ENCODE measurements around the gene ZBTB1.
"Not testable (repeated sequence)": the region's sequence is repeated elsewhere in the genome, so short reads cannot be mapped to it uniquely, and the experiment has no call there.

The ZBTB1 gene

GRCh38 chr14:64531567-64531966, 27.0 kb downstream of the ZBTB1 start:
- DNase-seq (ENCODE audit: low spot score), result no peak

GRCh38 chr14:64536488-64537245, 32.1 kb downstream of the ZBTB1 start:
- no peak for DNase-seq (ENCODE audit: low spot score)

GRCh38 chr14:64540208-64541202, 35.9 kb downstream of the ZBTB1 start, which contains the start of gene HSPA2:
HSPA2 (plus strand) TSS chr14:64540741; CDS start chr14:64540850, 109 bp downstream.
- DNase-seq (ENCODE audit: low spot score), result peak; percentile 99

- peak; percentile 79 for DNase-seq (ENCODE audit: low spot score)
These were observed 36.8 kb downstream of the ZBTB1 start for GRCh38 chr14:64541261-64541971.

- DNase-seq (ENCODE audit: low spot score), result no peak
These were observed 37.6 kb downstream of the ZBTB1 start for GRCh38 chr14:64541972-64542835.

GRCh38 chr14:64542836-64543201, 38.2 kb downstream of the ZBTB1 start:
- DNase-seq (ENCODE audit: low spot score), result no peak

- DNase-seq (ENCODE audit: low spot score), result no peak
These were observed 40.2 kb downstream of the ZBTB1 start for GRCh38 chr14:64544607-64545312.

- no peak for DNase-seq (ENCODE audit: low spot score)
These were observed 44.4 kb downstream of the ZBTB1 start for GRCh38 chr14:64549016-64549415.

- no peak for DNase-seq (ENCODE audit: low spot score)
These were observed 45.4 kb downstream of the ZBTB1 start, which contains the start of gene PPP1R36 for GRCh38 chr14:64549791-64550620. PPP1R36 (plus strand) TSS chr14:64549961; CDS start chr14:64549998, 37 bp downstream.

GRCh38 chr14:64550621-64551333, 46.2 kb downstream of the ZBTB1 start:
- DNase-seq (ENCODE audit: low spot score), result no peak

GRCh38 chr14:64554556-64554955, 50.0 kb downstream of the ZBTB1 start:
- DNase-seq (ENCODE audit: low spot score), result no peak

GRCh38 chr14:64556526-64556925, 52.0 kb downstream of the ZBTB1 start:
- no peak for DNase-seq (ENCODE audit: low spot score)

GRCh38 chr14:64558216-64558615, 53.6 kb downstream of the ZBTB1 start:
- not testable (repeated sequence) for DNase-seq (ENCODE audit: low spot score)

GRCh38 chr14:64561631-64562030, 57.1 kb downstream of the ZBTB1 start:
- DNase-seq (ENCODE audit: low spot score), result no peak

GRCh38 chr14:64562436-64562835, 57.9 kb downstream of the ZBTB1 start:
- DNase-seq (ENCODE audit: low spot score), result no peak

- no peak for DNase-seq (ENCODE audit: low spot score)
These were observed 59.1 kb downstream of the ZBTB1 start for GRCh38 chr14:64563696-64564095.

GRCh38 chr14:64566651-64567122, 62.1 kb downstream of the ZBTB1 start:
- no peak for DNase-seq (ENCODE audit: low spot score)

GRCh38 chr14:64569138-64569631, 64.6 kb downstream of the ZBTB1 start:
- no peak for DNase-seq (ENCODE audit: low spot score)

Measured in left forelimb (tissue), 1 donor.